ENCODE data around the gene GTPBP3. TPM values are rescaled to one million over a fixed set of nuclear protein-coding genes. Genes with fewer than 3 reads are reported as not detected.
"Not testable (repeated sequence)": the region's sequence is repeated elsewhere in the genome, so short reads cannot be mapped to it uniquely, and the experiment has no call there.

GTPBP3 gene
- total RNA-seq, 2 donors from 2014 or later = 48.7 to 55.7 TPM

GRCh38 chr19:17357724-17358123 is 20.4 kb downstream of the GTPBP3 start:
- WGBS, 2 experiments (ENCODE audit: insufficient coverage in 1 of 2, insufficient read length in 1 of 2) = 91 to 94% methylated on average over 9 of the region's 11 CpGs
- Histone ChIP-seq H3K27ac (ENCODE audit: low read depth, low read length) (no peak overlapping the region), H3K9ac (ENCODE audit: extremely low read depth, low read length, poor library complexity, severe bottlenecking) (no peak overlapping the region), H3K4me3 (ENCODE audit: low read length) (no peak overlapping the region), H3K27me3 (ENCODE audit: control insufficient read depth, insufficient read depth, low read length, poor library complexity, severe bottlenecking) (no peaks in the 10 kb centered on the region), H3K4me1 (ENCODE audit: control insufficient read depth, insufficient read depth, low read length) (no peaks in the 10 kb centered on the region), H3K36me3 (ENCODE audit: control insufficient read depth, insufficient read depth, low read length) (no peaks in the 10 kb centered on the region), H3K9me3 (ENCODE audit: control insufficient read depth, low read length) (no peaks in the 10 kb centered on the region)
- Mint-ChIP-seq H3K4me1 (no peaks in the 10 kb centered on the region), H3K36me3 (ENCODE audit: low read depth) (no peaks in the 10 kb centered on the region), H3K4me3 (no peak overlapping the region), H3K27ac (no peak overlapping the region), H3K9me3 (no peaks in the 10 kb centered on the region), H3K27me3 (ENCODE audit: insufficient read depth) (peaks cover 7% of the 10 kb centered on the region)
- no peak for TF ChIP-seq CTCF (conservative IDR thresholded peaks at IDR 0.05)
- no peak for DNase-seq

- no peaks in the 10 kb centered on the region for H3K36me3 Mint-ChIP-seq (ENCODE audit: low read depth)
- H3K27me3 Mint-ChIP-seq (ENCODE audit: insufficient read depth) = peaks cover 7% of the 10 kb centered on the region
- Histone ChIP-seq H3K9ac (ENCODE audit: extremely low read depth, low read length, poor library complexity, severe bottlenecking) (no peak overlapping the region), H3K9me3 (ENCODE audit: control insufficient read depth, low read length) (no peaks in the 10 kb centered on the region), H3K27me3 (ENCODE audit: control insufficient read depth, insufficient read depth, low read length, poor library complexity, severe bottlenecking) (no peaks in the 10 kb centered on the region), H3K4me3 (ENCODE audit: low read length) (no peak overlapping the region), H3K36me3 (ENCODE audit: control insufficient read depth, insufficient read depth, low read length) (no peaks in the 10 kb centered on the region), H3K4me1 (ENCODE audit: control insufficient read depth, insufficient read depth, low read length) (no peaks in the 10 kb centered on the region), H3K27ac (ENCODE audit: low read depth, low read length) (no peak overlapping the region)
- no peaks in the 10 kb centered on the region for H3K4me1 Mint-ChIP-seq
- WGBS, 2 experiments (ENCODE audit: insufficient coverage in 1 of 2, insufficient read length in 1 of 2) = 87 to 90% methylated on average over 4 to 7 of the region's 7 CpGs
- H3K4me3 Mint-ChIP-seq = no peak overlapping the region
- no peaks in the 10 kb centered on the region for H3K9me3 Mint-ChIP-seq
- TF ChIP-seq CTCF (conservative IDR thresholded peaks at IDR 0.05) = no peak
- no peak for DNase-seq
- H3K27ac Mint-ChIP-seq = no peak overlapping the region
Measured at GRCh38 chr19:17358395-17358794, 21.0 kb downstream of the GTPBP3 start.

GRCh38 chr19:17359905-17360800 is 22.8 kb downstream of the GTPBP3 start:
- DNase-seq = no peak
- Histone ChIP-seq H3K27me3 (ENCODE audit: control insufficient read depth, insufficient read depth, low read length, poor library complexity, severe bottlenecking) (no peaks in the 10 kb centered on the region), H3K27ac (ENCODE audit: low read depth, low read length) (no peak overlapping the region), H3K9ac (ENCODE audit: extremely low read depth, low read length, poor library complexity, severe bottlenecking) (no peak overlapping the region), H3K9me3 (ENCODE audit: control insufficient read depth, low read length) (no peaks in the 10 kb centered on the region), H3K36me3 (ENCODE audit: control insufficient read depth, insufficient read depth, low read length) (no peaks in the 10 kb centered on the region), H3K4me1 (ENCODE audit: control insufficient read depth, insufficient read depth, low read length) (no peaks in the 10 kb centered on the region), H3K4me3 (ENCODE audit: low read length) (no peak overlapping the region)
- Mint-ChIP-seq H3K27me3 (ENCODE audit: insufficient read depth) (peaks cover 11% of the 10 kb centered on the region), H3K4me3 (no peak overlapping the region), H3K27ac (no peak overlapping the region), H3K36me3 (ENCODE audit: low read depth) (no peaks in the 10 kb centered on the region), H3K4me1 (no peaks in the 10 kb centered on the region), H3K9me3 (peaks cover 2% of the 10 kb centered on the region)
- TF ChIP-seq CTCF (conservative IDR thresholded peaks at IDR 0.05) = no peak
- 84 to 100% methylated on average over 1 to 6 of the region's 6 CpGs for WGBS, 2 experiments (ENCODE audit: insufficient coverage in 1 of 2, insufficient read length in 1 of 2)

GRCh38 chr19:17363852-17364605 is 26.7 kb downstream of the GTPBP3 start:
- H3K36me3 Mint-ChIP-seq (ENCODE audit: low read depth); H3K4me1 ChIP-seq (ENCODE audit: control insufficient read depth, insufficient read depth, low read length); H3K4me3 Mint-ChIP-seq; H3K4me3 ChIP-seq (ENCODE audit: low read length); H3K9me3 ChIP-seq (ENCODE audit: control insufficient read depth, low read length); DNase-seq; H3K9ac ChIP-seq (ENCODE audit: extremely low read depth, low read length, poor library complexity, severe bottlenecking); H3K36me3 ChIP-seq (ENCODE audit: control insufficient read depth, insufficient read depth, low read length); H3K27ac Mint-ChIP-seq; H3K9me3 Mint-ChIP-seq; H3K27ac ChIP-seq (ENCODE audit: low read depth, low read length); H3K27me3 ChIP-seq (ENCODE audit: control insufficient read depth, insufficient read depth, low read length, poor library complexity, severe bottlenecking); H3K4me1 Mint-ChIP-seq: not testable (repeated sequence)
- 90 to 96% methylated on average over 15 to 20 of the region's 20 CpGs for WGBS, 2 experiments (ENCODE audit: insufficient coverage in 1 of 2, insufficient read length in 1 of 2)
- peaks cover 18% of the 10 kb centered on the region for H3K27me3 Mint-ChIP-seq (ENCODE audit: insufficient read depth)

Data from endodermal cell (in vitro differentiated cells).